SK-N-SH (cell line): ENCODE measurements around the gene IL22RA1. TPM values are rescaled to one million over a fixed set of nuclear protein-coding genes. Genes with fewer than 3 reads are reported as not detected.

Experiments used
- CTCF ChIA-PET: fragments of 300-600, 350-600 bp; formaldehyde crosslinking; extraction: SDS; loops from one replicate; lab custom pipeline; 2021; lab: Yijun Ruan, JAX
- POLR2A ChIA-PET: fragments of 350-600 bp; sonication (Branson Sonifier 250); formaldehyde crosslinking; extraction: SDS; loops from one replicate; lab custom pipeline; 2020; ENCODE audit warnings: antibody characterized with exemption, inconsistent platforms; lab: Yijun Ruan, JAX
- DNase-seq: peaks from one replicate; pipeline ENCODE4 v3.0.0; 2012
- H2AFZ ChIP-seq: fragments of 200-600 bp; sonication (generic); 2 replicates; pipeline ENCODE4 v1.8.1; 2016; ENCODE audit warnings: antibody characterized with exemption, mild to moderate bottlenecking, low read depth
- H3F3A ChIP-seq: fragments of 200-600 bp; sonication (generic); replicated peaks from 2 replicates; pipeline ENCODE3; 2016; ENCODE audit warnings: antibody characterized with exemption, mild to moderate bottlenecking; ENCODE audit not compliant: insufficient read depth
- H3K27ac ChIP-seq, 2 experiments: fragments of 200-500 bp in 1 of 2; fragments of 200-600 bp in 1 of 2; sonication (Bioruptor generic) in 1 of 2; sonication (generic), shearing (Covaris generic) in 1 of 2; 2 replicates each; pipeline versions ENCODE4 v1.5.1 to v1.6.1; 2014 to 2016; ENCODE audit warnings: low read depth in 2 of 2, inconsistent platforms in 1 of 2, low read length in 1 of 2, mild to moderate bottlenecking in 1 of 2, mixed read lengths in 1 of 2
- H3K27me3 ChIP-seq: fragments of 200-600 bp; sonication (generic), shearing (Covaris generic); 2 replicates; pipeline ENCODE4 v1.6.1; 2016; ENCODE audit warnings: mixed run types; ENCODE audit not compliant: insufficient read depth
- H3K36me3 ChIP-seq, 2 experiments: fragments of 200-500 bp in 1 of 2; fragments of 200-600 bp in 1 of 2; sonication (Bioruptor generic) in 1 of 2; sonication (generic) in 1 of 2; replicated peaks in 1 of 2; 2 replicates each; pipeline versions ENCODE3 to v1.5.1; 2014 to 2016; ENCODE audit warnings: low read length in 1 of 2, mild to moderate bottlenecking in 1 of 2; ENCODE audit not compliant: insufficient read depth in 2 of 2, control insufficient read depth in 1 of 2
- H3K4me1 ChIP-seq, 2 experiments: fragments of 200-500 bp in 1 of 2; fragments of 200-600 bp in 1 of 2; sonication (Bioruptor generic) in 1 of 2; sonication (generic), shearing (Covaris generic) in 1 of 2; 2 replicates each; pipeline versions ENCODE4 v1.5.1 to v1.6.1; 2014 to 2016; ENCODE audit warnings: low read depth in 1 of 2, low read length in 1 of 2, mixed run types in 1 of 2; ENCODE audit not compliant: insufficient read depth in 2 of 2, control insufficient read depth in 1 of 2
- H3K4me2 ChIP-seq: fragments of 200-600 bp; sonication (generic), shearing (Covaris generic); 2 replicates; pipeline ENCODE4 v1.6.1; 2017; ENCODE audit warnings: mixed run types
- H3K4me3 ChIP-seq, 2 experiments: fragments of 200-500 bp in 1 of 2; fragments of 200-600 bp in 1 of 2; sonication (Bioruptor generic) in 1 of 2; sonication (generic), shearing (Covaris generic) in 1 of 2; 2 replicates each; pipeline versions ENCODE4 v1.5.1 to v1.8.1; 2014 to 2016; ENCODE audit warnings: low read depth in 2 of 2, inconsistent platforms in 1 of 2, low read length in 1 of 2, mild to moderate bottlenecking in 1 of 2, mixed read lengths in 1 of 2, moderate library complexity in 1 of 2
- H3K79me2 ChIP-seq: fragments of 200-600 bp; sonication (generic); 2 replicates; pipeline ENCODE4 v1.8.1; 2017; ENCODE audit warnings: mild to moderate bottlenecking; ENCODE audit not compliant: insufficient read depth
- H3K9ac ChIP-seq: fragments of 200-600 bp; sonication (generic); 2 replicates; pipeline ENCODE4 v1.6.1; 2017; ENCODE audit warnings: mixed run types
- H3K9me2 ChIP-seq: fragments of 200-600 bp; sonication (generic); 2 replicates; pipeline ENCODE4 v1.6.1; 2017; ENCODE audit warnings: mixed run types
- H3K9me3 ChIP-seq: fragments of 200-600 bp; sonication (generic); 2 replicates; pipeline ENCODE4 v1.6.1; 2017; ENCODE audit warnings: mixed run types, mild to moderate bottlenecking, moderate library complexity
- H4K20me1 ChIP-seq: fragments of 200-600 bp; sonication (generic); 2 replicates; pipeline ENCODE4 v1.6.1; 2017; ENCODE audit warnings: mild to moderate bottlenecking, mixed run types; ENCODE audit not compliant: insufficient read depth
- CTCF ChIP-seq: fragments of 200-600 bp; sonication (generic); IDR thresholded peaks from 2 replicates; pipeline ENCODE4 v1.6.1; 2017; ENCODE audit warnings: antibody characterized with exemption, mild to moderate bottlenecking, moderate library complexity
- FOSL2 ChIP-seq: IDR thresholded peaks from 2 replicates; pipeline ENCODE4 v1.4.0; 2012; ENCODE audit warnings: low read depth, mild to moderate bottlenecking, moderate library complexity, borderline replicate concordance
- MEF2A ChIP-seq: IDR thresholded peaks from 2 replicates; pipeline ENCODE4 v1.4.0; 2012; ENCODE audit warnings: low read depth, borderline replicate concordance
- MXI1 ChIP-seq: IDR thresholded peaks from 2 replicates; pipeline ENCODE4 v1.6.1; 2012; ENCODE audit warnings: mild to moderate bottlenecking, low read depth, low read length, improper control_type of control experiment
- SIN3A ChIP-seq: IDR thresholded peaks from 2 replicates; pipeline ENCODE4 v1.6.1; 2012; ENCODE audit warnings: low read depth, mild to moderate bottlenecking, low read length, moderate library complexity, borderline replicate concordance
- TAF1 ChIP-seq: IDR thresholded peaks from 2 replicates; pipeline ENCODE4 v1.6.1; 2012; ENCODE audit warnings: low read depth, mild to moderate bottlenecking, low read length, moderate library complexity, borderline replicate concordance
- TEAD4 ChIP-seq: IDR thresholded peaks from 2 replicates; pipeline ENCODE4 v1.4.0; 2012; ENCODE audit warnings: mild to moderate bottlenecking, borderline replicate concordance; ENCODE audit not compliant: insufficient read depth
- YY1 ChIP-seq: IDR thresholded peaks from 2 replicates; pipeline ENCODE4 v1.4.0; 2012; ENCODE audit warnings: low read depth, mild to moderate bottlenecking
- WGBS: methylation state at CpG from one replicate; pipeline ENCODE4 v1.1.6; 2017; ENCODE audit warnings: low lambda C conversion rate; 5-methylcytosine and 5-hydroxymethylcytosine counted together
- polyA plus RNA-seq, 3 experiments: library from polyadenylated mRNA; depleted of rRNA; stranded (reverse); fragments of >200 nt; gene quantifications; 2 replicates each; pipeline ENCODE4 v1.2.3, GENCODE V29; 2012

Gene IL22RA1
- polyA plus RNA-seq, 1 of the 3 experiments (the other 2 are of a cell fraction), result 0.03 TPM

DNA sequence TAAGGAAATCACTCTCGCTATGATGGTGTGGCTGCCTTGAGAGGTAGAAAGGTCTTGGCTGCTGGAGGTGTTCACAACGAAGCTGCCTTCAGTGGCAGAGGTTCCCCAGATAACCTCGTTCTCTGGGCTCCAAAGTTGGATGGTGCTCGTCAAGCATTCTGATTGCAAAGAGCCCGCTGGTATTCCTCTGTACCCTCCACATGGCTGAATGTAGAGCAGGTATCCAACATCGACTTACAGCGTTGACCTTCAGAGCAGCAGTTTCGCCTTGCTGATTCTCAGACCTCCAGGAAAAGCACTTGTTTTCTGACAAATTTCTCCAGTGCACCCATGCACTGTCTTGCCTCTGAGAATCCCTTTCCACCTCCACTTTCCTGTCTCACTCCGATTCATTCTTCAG lies 4.3 kb upstream of the IL22RA1 start:
- Histone ChIP-seq H3K9ac (no peak overlapping the region), H3K27me3 (peaks cover 5% of the 10 kb centered on the region; the same call in 1 of the 2 replicates), H3K4me2 (no peak overlapping the region), H3K4me1 (peaks cover 0 to 4% of the 10 kb centered on the region in 2 experiments; a peak in 1 of 4 replicates), H3F3A (no peaks in the 10 kb centered on the region), H4K20me1 (no peaks in the 10 kb centered on the region), H3K27ac (no peak overlapping the region), H3K9me2 (no peaks in the 10 kb centered on the region), H3K36me3 (no peaks in the 10 kb centered on the region), H2AFZ (no peak overlapping the region), H3K4me3 (no peak overlapping the region), H3K9me3 (no peaks in the 10 kb centered on the region), H3K79me2 (no peaks in the 10 kb centered on the region)
- CTCF ChIA-PET, result interaction anchor here (0.7 to 9.5 kb wide), 5 partner anchors 9 to 246 kb away, joined by 3 to 72 read pairs (median 6); no protein-coding TSS in a partner anchor
- no peak for TF ChIP-seq TAF1
- POLR2A ChIA-PET, result no interaction called here
- WGBS, result 88% methylated on average over 8 of the region's 9 CpGs
- no peak for DNase-seq

GRCh38 chr1:24141311-24141997 lies 1.5 kb downstream of the IL22RA1 start:
- Histone ChIP-seq H3K4me1 (no peaks in the 10 kb centered on the region), H3K9me2 (no peaks in the 10 kb centered on the region), H3K9ac (no peak overlapping the region), H3K4me2 (no peak overlapping the region), H3K36me3 (no peaks in the 10 kb centered on the region), H3K27me3 (peaks cover 5% of the 10 kb centered on the region; the same call in 1 of the 2 replicates), H3K79me2 (no peaks in the 10 kb centered on the region), H3F3A (no peaks in the 10 kb centered on the region), H3K27ac (no peak overlapping the region), H3K4me3 (no peak overlapping the region), H3K9me3 (no peaks in the 10 kb centered on the region), H2AFZ (no peak overlapping the region), H4K20me1 (no peaks in the 10 kb centered on the region)
- ChIA-PET CTCF (interaction anchor here (1.1 to 4.1 kb wide), 3 partner anchors 9 to 70 kb away, joined by 4 to 32 read pairs (median 5); no protein-coding TSS in a partner anchor), POLR2A (no interaction called here)
- TF ChIP-seq MXI1, result no peak
- no peak for TF ChIP-seq TEAD4
- TF ChIP-seq MEF2A, result no peak
- TF ChIP-seq FOSL2, result no peak
- TF ChIP-seq YY1, result no peak
- no peak for TF ChIP-seq SIN3A
- TF ChIP-seq CTCF, result no peak
- DNase-seq, result no peak
- WGBS, result 87% methylated on average over 10 of the region's 10 CpGs
